CD14-positive monocyte (primary cell): Measurements from ENCODE around the gene DIDO1. TPM values are rescaled to one million over a fixed set of nuclear protein-coding genes. Genes with fewer than 3 reads are reported as not detected.

ENCODE experiments used
- DNase-seq, 3 donors: peaks; one replicate each; pipeline ENCODE4 v3.0.0-alpha.2; 2011 to 2022
- H2AFZ ChIP-seq: 2 replicates; pipeline ENCODE4 v1.6.0; 2012; ENCODE audit warnings: mild to moderate bottlenecking, low read depth, low read length, inconsistent platforms; ENCODE audit not compliant: insufficient read depth, poor library complexity, severe bottlenecking
- H3K27ac ChIP-seq, 2 donors: 1 replicate in 1 of 2; 2 replicates in 1 of 2; pipeline ENCODE4 v1.5.1; 2012 to 2013; ENCODE audit warnings: low read length in 2 of 2, control low read depth in 1 of 2, inconsistent platforms in 1 of 2, low read depth in 1 of 2, mild to moderate bottlenecking in 1 of 2
- H3K27me3 ChIP-seq, 2 donors: one replicate each; pipeline versions ENCODE4 v1.6.0 to v1.6.1; 2011 to 2013; ENCODE audit warnings: low read length in 2 of 2; ENCODE audit not compliant: control insufficient read depth in 2 of 2, insufficient read depth in 2 of 2
- H3K36me3 ChIP-seq, 2 donors: replicated peaks in 1 of 2; 1 replicate in 1 of 2; 2 replicates in 1 of 2; pipeline versions ENCODE4 v1.5.1 to v1.6.1; 2012 to 2013; ENCODE audit warnings: low read length in 2 of 2, control low read depth in 1 of 2, inconsistent platforms in 1 of 2, mild to moderate bottlenecking in 1 of 2; ENCODE audit not compliant: insufficient read depth in 2 of 2, control insufficient read depth in 1 of 2
- H3K4me1 ChIP-seq, 2 donors: 1 replicate in 1 of 2; 2 replicates in 1 of 2; pipeline versions ENCODE4 v1.5.1 to v1.6.1; 2012 to 2013; ENCODE audit warnings: low read length in 2 of 2, control low read depth in 1 of 2, inconsistent platforms in 1 of 2, mild to moderate bottlenecking in 1 of 2, moderate library complexity in 1 of 2; ENCODE audit not compliant: insufficient read depth in 2 of 2, control insufficient read depth in 1 of 2
- H3K4me2 ChIP-seq: replicated peaks from 2 replicates; pipeline ENCODE3; 2012; ENCODE audit warnings: low read length, moderate library complexity, mild to moderate bottlenecking; ENCODE audit not compliant: poor library complexity, severe bottlenecking; ENCODE audit errors: extremely low read depth
- H3K4me3 ChIP-seq, 3 experiments: fragments of 200-600 bp in 1 of 3; sonication (generic) in 1 of 3; replicated peaks in 1 of 3; 1 replicate in 2 of 3; 2 replicates in 1 of 3; pipeline ENCODE4 v1.5.1; 2011 to 2013; ENCODE audit warnings: low read length in 3 of 3, mild to moderate bottlenecking in 3 of 3, control low read depth in 2 of 3, low read depth in 2 of 3, inconsistent platforms in 1 of 3, moderate library complexity in 1 of 3
- H3K79me2 ChIP-seq: 2 replicates; pipeline ENCODE4 v1.6.0; 2012; ENCODE audit warnings: mild to moderate bottlenecking, control low read depth, inconsistent platforms, low read length, moderate library complexity; ENCODE audit not compliant: insufficient read depth
- H3K9ac ChIP-seq: 2 replicates; pipeline ENCODE4 v1.6.0; 2017; ENCODE audit warnings: low read length, mild to moderate bottlenecking; ENCODE audit not compliant: insufficient read depth, poor library complexity, severe bottlenecking
- H3K9me3 ChIP-seq, 2 donors: replicated peaks in 1 of 2; 1 replicate in 1 of 2; 2 replicates in 1 of 2; pipeline versions ENCODE4 v1.5.1 to v1.6.1; 2012 to 2013; ENCODE audit warnings: low read length in 2 of 2, control low read depth in 1 of 2; ENCODE audit not compliant: control insufficient read depth in 1 of 2, insufficient read depth in 1 of 2
- H4K20me1 ChIP-seq: 2 replicates; pipeline ENCODE4 v1.6.0; 2012; ENCODE audit warnings: mild to moderate bottlenecking, low read length, control low read depth, moderate library complexity; ENCODE audit not compliant: insufficient read depth
- H3K27ac Mint-ChIP-seq, 7 donors: one replicate each; pipeline ENCODE4 v1.8.0; 2020; ENCODE audit warnings: mild to moderate bottlenecking in 7 of 7, mixed read lengths in 7 of 7, moderate library complexity in 6 of 7, inconsistent platforms in 2 of 7
- H3K27me3 Mint-ChIP-seq, 3 donors: one replicate each; pipeline ENCODE4 v1.8.0; 2021 to 2022; ENCODE audit warnings: low read depth in 3 of 3, mild to moderate bottlenecking in 3 of 3, mixed read lengths in 3 of 3, moderate library complexity in 3 of 3, inconsistent platforms in 1 of 3
- H3K36me3 Mint-ChIP-seq, 2 donors: one replicate each; pipeline ENCODE4 v1.8.0; 2020; ENCODE audit warnings: mixed read lengths in 2 of 2, inconsistent platforms in 1 of 2, mild to moderate bottlenecking in 1 of 2
- H3K4me1 Mint-ChIP-seq: one replicate; pipeline ENCODE4 v1.8.0; 2020; ENCODE audit warnings: mild to moderate bottlenecking, mixed read lengths
- H3K4me3 Mint-ChIP-seq, 2 donors: one replicate each; pipeline ENCODE4 v1.8.0; 2020; ENCODE audit warnings: mild to moderate bottlenecking in 2 of 2, mixed read lengths in 2 of 2, moderate library complexity in 1 of 2
- H3K9me3 Mint-ChIP-seq, 7 donors: one replicate each; pipeline ENCODE4 v1.8.0; 2020 to 2022; ENCODE audit warnings: mixed read lengths in 7 of 7, mild to moderate bottlenecking in 6 of 7, moderate library complexity in 6 of 7, inconsistent platforms in 2 of 7
- WGBS: methylation state at CpG from one replicate; pipeline ENCODE4 v1.1.5; 2013; ENCODE audit warnings: missing lambda C conversion rate; ENCODE audit not compliant: insufficient coverage; 5-methylcytosine and 5-hydroxymethylcytosine counted together
- intact Hi-C, 2 donors: fragments of 100-400 bp; cut with micrococcal nuclease; formaldehyde crosslinking; loops; one replicate each; pipeline versions ENCODE4 v1.15.0 to v1.15.1; 2023
- polyA plus RNA-seq, 3 donors: library from polyadenylated mRNA; depleted of rRNA in 1 of 3; unstranded in 2 of 3; stranded (reverse) in 1 of 3; fragments of 300-500 nt in 2 of 3; fragments of >200 nt in 1 of 3; fragmentation: Illumina TruSeq in 2 of 3; gene quantifications; 1 replicate in 2 of 3; 2 replicates in 1 of 3; pipeline ENCODE4 v1.2.3, GENCODE V29; 2012 to 2021
- TF ChIP-seq, protein P1 (sequence below): fragments of 200-600 bp; IDR thresholded peaks from one replicate; pipeline ENCODE4 v1.8.0; 2022; ENCODE audit warnings: antibody characterized with exemption, mild to moderate bottlenecking

The DIDO1 gene
- polyA plus RNA-seq, 3 donors, result 8.5 to 23.8 (median 12.9) TPM

DNA sequence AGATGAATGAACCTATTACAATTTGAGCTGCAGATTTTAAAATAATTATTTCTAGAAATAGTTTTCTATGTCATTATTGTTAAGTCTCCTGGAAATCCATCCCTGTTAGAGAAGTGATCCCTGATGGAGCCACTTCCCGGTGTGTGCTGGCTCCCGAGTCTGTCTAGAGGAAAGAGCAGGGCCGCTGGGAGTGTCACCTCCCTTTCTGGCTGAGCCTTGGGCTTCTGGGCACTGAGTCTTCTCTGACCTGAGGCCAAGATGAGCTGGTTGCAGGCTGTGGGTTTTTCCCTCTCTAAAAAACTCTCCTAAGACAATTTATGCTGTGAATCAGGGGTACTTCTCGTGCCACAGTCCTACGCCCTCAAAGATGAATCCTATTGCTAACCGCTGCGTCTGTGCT is 35.9 kb downstream of the DIDO1 start:
- no peak for DNase-seq
- Histone ChIP-seq H3K4me2 (no peak overlapping the region), H3K36me3 (peaks cover 97 to 100% of the 10 kb centered on the region in 2 donors), H2AFZ (no peak overlapping the region), H3K9me3 (no peaks in the 10 kb centered on the region), H3K4me1 (peaks cover 0 to 5% of the 10 kb centered on the region in 2 donors), H3K27me3 (no peaks in the 10 kb centered on the region), H3K27ac (no peak overlapping the region), H3K9ac (no peak overlapping the region), H3K79me2 (no peaks in the 10 kb centered on the region), H3K4me3 (no peak overlapping the region), H4K20me1 (peaks cover 35% of the 10 kb centered on the region)
- Mint-ChIP-seq H3K4me1 (peaks cover 5% of the 10 kb centered on the region), H3K4me3 (no peak overlapping the region), H3K9me3 (no peaks in the 10 kb centered on the region), H3K36me3 (peaks cover 92 to 98% of the 10 kb centered on the region in 2 donors), H3K27me3 (peaks cover 0 to 3% (median 0%) of the 10 kb centered on the region in 3 donors), H3K27ac (no peak overlapping the region)
- WGBS, result 100% methylated on average over 2 of the region's 7 CpGs
- TF ChIP-seq, protein P1, sequence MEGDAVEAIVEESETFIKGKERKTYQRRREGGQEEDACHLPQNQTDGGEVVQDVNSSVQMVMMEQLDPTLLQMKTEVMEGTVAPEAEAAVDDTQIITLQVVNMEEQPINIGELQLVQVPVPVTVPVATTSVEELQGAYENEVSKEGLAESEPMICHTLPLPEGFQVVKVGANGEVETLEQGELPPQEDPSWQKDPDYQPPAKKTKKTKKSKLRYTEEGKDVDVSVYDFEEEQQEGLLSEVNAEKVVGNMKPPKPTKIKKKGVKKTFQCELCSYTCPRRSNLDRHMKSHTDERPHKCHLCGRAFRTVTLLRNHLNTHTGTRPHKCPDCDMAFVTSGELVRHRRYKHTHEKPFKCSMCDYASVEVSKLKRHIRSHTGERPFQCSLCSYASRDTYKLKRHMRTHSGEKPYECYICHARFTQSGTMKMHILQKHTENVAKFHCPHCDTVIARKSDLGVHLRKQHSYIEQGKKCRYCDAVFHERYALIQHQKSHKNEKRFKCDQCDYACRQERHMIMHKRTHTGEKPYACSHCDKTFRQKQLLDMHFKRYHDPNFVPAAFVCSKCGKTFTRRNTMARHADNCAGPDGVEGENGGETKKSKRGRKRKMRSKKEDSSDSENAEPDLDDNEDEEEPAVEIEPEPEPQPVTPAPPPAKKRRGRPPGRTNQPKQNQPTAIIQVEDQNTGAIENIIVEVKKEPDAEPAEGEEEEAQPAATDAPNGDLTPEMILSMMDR, result no peak
- intact Hi-C loops, result no loop called here

DNA sequence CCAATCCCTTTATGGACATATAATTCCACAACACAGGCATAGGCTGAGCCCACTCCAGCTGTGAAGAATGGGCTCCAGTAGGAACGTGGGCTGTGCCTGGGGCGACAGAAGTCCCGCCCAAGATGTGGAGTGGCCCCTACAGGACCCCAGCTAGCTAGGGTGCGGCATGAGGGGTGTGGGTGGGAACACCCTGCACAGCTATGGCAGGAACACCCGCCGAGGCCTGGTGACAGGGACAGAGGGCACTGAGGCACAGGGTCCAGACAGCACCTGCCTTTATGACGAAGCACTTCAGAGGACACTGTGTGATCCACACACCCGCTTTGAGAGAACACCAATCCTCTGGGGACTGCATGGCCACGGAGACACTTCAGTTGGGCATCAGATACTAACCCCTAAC is 36.4 kb downstream of the DIDO1 start:
- Histone ChIP-seq H4K20me1 (peaks cover 35% of the 10 kb centered on the region), H3K9ac (no peak overlapping the region), H3K4me3 (no peak overlapping the region), H3K36me3 (peaks cover 91 to 96% of the 10 kb centered on the region in 2 donors), H3K79me2 (no peaks in the 10 kb centered on the region), H3K4me1 (peaks cover 0 to 5% of the 10 kb centered on the region in 2 donors), H3K27me3 (no peaks in the 10 kb centered on the region), H3K27ac (no peak overlapping the region), H3K9me3 (no peaks in the 10 kb centered on the region), H3K4me2 (no peak overlapping the region), H2AFZ (no peak overlapping the region)
- TF ChIP-seq, protein P1, result no peak
- Mint-ChIP-seq H3K27me3 (peaks cover 0 to 3% (median 0%) of the 10 kb centered on the region in 3 donors), H3K4me3 (no peak overlapping the region), H3K9me3 (no peaks in the 10 kb centered on the region), H3K27ac (peak overlapping the region in 1 of 7 donors; percentile 41), H3K4me1 (peaks cover 5% of the 10 kb centered on the region), H3K36me3 (peaks cover 87 to 93% of the 10 kb centered on the region in 2 donors)
- DNase-seq, result no peak
- 97% methylated on average over 9 of the region's 9 CpGs for WGBS
- intact Hi-C loops, result no loop called here
